HG02642 (cell line): Measurements from ENCODE around the gene CACNA1H.

Experiments
- ATAC-seq: cut with Tn5 transposase; IDR thresholded peaks from one replicate; pipeline ENCODE4 v1.9.1; 2021; ENCODE audit warnings: mild to moderate bottlenecking; ENCODE audit not compliant: unreplicated experiment, poor library complexity

Gene CACNA1H

GRCh38 chr16:1204933-1205332, 52.0 kb downstream of the CACNA1H start:
- ATAC-seq = no peak

- no peak for ATAC-seq
These were observed 53.4 kb downstream of the CACNA1H start for GRCh38 chr16:1206326-1206725.

GRCh38 chr16:1206786-1207185, 53.9 kb downstream of the CACNA1H start:
- no peak for ATAC-seq

- ATAC-seq = no peak
These were observed 55.4 kb downstream of the CACNA1H start for GRCh38 chr16:1208239-1208830.

- ATAC-seq = no peak
These were observed 56.2 kb downstream of the CACNA1H start for GRCh38 chr16:1209081-1209480.

GRCh38 chr16:1210461-1210860, 57.6 kb downstream of the CACNA1H start:
- no peak for ATAC-seq

- no peak for ATAC-seq
These were observed 58.8 kb downstream of the CACNA1H start for GRCh38 chr16:1211451-1212268.

- no peak for ATAC-seq
These were observed 59.8 kb downstream of the CACNA1H start for GRCh38 chr16:1212616-1213194.

GRCh38 chr16:1213231-1213630, 60.3 kb downstream of the CACNA1H start:
- ATAC-seq = no peak

- ATAC-seq = no peak
These were observed 61.0 kb downstream of the CACNA1H start for GRCh38 chr16:1213796-1214372.

GRCh38 chr16:1214719-1215118, 61.8 kb downstream of the CACNA1H start:
- no peak for ATAC-seq

- no peak for ATAC-seq
These were observed 62.8 kb downstream of the CACNA1H start for GRCh38 chr16:1215574-1216295.

- no peak for ATAC-seq
These were observed 63.4 kb downstream of the CACNA1H start for GRCh38 chr16:1216296-1216619.

GRCh38 chr16:1216681-1217400, 63.9 kb downstream of the CACNA1H start:
- ATAC-seq = no peak

- no peak for ATAC-seq
These were observed 64.6 kb downstream of the CACNA1H start for GRCh38 chr16:1217526-1217925.

- no peak for ATAC-seq
These were observed 65.4 kb downstream of the CACNA1H start for GRCh38 chr16:1218061-1218929.

- ATAC-seq = no peak
These were observed 66.2 kb downstream of the CACNA1H start for GRCh38 chr16:1218930-1219611.

GRCh38 chr16:1220098-1220728, 67.3 kb downstream of the CACNA1H start:
- ATAC-seq = no peak
